ENCODE data around the gene RSPH10B. TPM values are rescaled to one million over a fixed set of nuclear protein-coding genes. Genes with fewer than 3 reads are reported as not detected.
"Not testable (repeated sequence)": the region's sequence is repeated elsewhere in the genome, so short reads cannot be mapped to it uniquely, and the experiment has no call there.

Gene RSPH10B
- total RNA-seq (2021; ENCODE audit: unreplicated experiment): not detected
- 0.04 and 0.16 TPM in 2 replicates for polyA plus RNA-seq (2012)
- percentile 9 among the genes with signal in this experiment for Bru-seq, nascent RNA
- percentile 23 among the genes with signal in this experiment for BruChase-seq, experiment 1, labeled RNA remaining after a 6-hour chase
- BruChase-seq, experiment 2, labeled RNA remaining after a 2-hour chase: percentile 13 among the genes with signal in this experiment
- long read RNA-seq: 0 reads

DNA sequence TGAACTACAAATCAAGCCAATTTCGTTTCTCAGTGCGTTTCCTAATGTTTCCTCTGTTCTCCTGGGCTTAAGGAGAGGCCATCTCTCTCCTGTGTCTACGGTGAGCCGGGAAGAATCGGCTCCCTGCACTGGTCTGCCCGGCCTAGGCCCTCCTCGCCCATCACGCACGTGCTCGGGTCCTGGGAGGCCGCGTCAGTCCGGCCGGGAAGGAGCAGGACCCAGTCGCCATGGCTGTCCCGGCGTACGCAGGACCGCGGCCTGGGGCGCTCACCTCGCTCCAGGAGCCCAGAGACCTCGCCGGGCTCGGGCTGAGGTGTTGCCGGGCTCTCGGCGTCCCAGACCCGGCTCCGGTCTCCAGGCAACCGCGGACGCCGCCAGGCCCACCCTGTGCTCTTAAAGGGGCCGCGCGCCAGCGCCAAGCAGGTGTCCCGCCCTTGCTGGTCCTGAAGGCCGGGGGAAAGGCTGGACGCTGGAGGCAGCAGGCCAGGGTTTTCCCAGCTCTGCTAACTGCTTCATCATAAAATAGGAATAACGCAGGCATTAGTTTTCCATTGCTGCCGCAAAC is at the start of gene RSPH10B:
Gene RSPH10B, minus strand, starts transcription at position 343 of the 565 bp plus-strand sequence. CDS start 3,573 bp downstream, outside the sequence.
- H3K27me3 ChIP-seq (ENCODE audit: insufficient read depth, low read length); H3K9me3 ChIP-seq (ENCODE audit: control insufficient read depth in 1 of 2, insufficient read depth in 1 of 2, low read depth in 1 of 2, low read length in 2 of 2); H3K36me3 ChIP-seq (ENCODE audit: control insufficient read depth in 1 of 2, insufficient read depth in 2 of 2, low read length in 2 of 2); DNase-seq (ENCODE audit: low read depth, low spot score); H3K9ac ChIP-seq (ENCODE audit: low read length); CTCF ChIA-PET; H2AFZ ChIP-seq (ENCODE audit: low read depth, low read length, poor library complexity, severe bottlenecking); H3K79me2 ChIP-seq (ENCODE audit: insufficient read depth, low read length); H3K4me3 ChIP-seq (replicated peaks in 1 of 2; ENCODE audit: low read depth in 1 of 2, low read length in 2 of 2); intact Hi-C loops (cut with micrococcal nuclease); POLR2A ChIA-PET; BruUV-seq (replicated peaks); H3K4me1 ChIP-seq (ENCODE audit: control insufficient read depth in 1 of 2, insufficient read depth in 2 of 2, low read length in 2 of 2); RAD21 ChIA-PET (ENCODE audit: low non-redundant PET in 1 of 2, low total read pairs in 2 of 2, uncharacterized antibody in 2 of 2, unreplicated experiment in 2 of 2); H3K9me2 ChIP-seq (ENCODE audit: insufficient read depth); H3K27ac ChIP-seq (ENCODE audit: low read depth, low read length); H3K4me2 ChIP-seq (ENCODE audit: low read length); H4K20me1 ChIP-seq (ENCODE audit: insufficient read depth): not testable (repeated sequence)
- ATAC-seq: 0 out of 2 replicates have a peak, but pooled peaks have one; percentile 26

DNA sequence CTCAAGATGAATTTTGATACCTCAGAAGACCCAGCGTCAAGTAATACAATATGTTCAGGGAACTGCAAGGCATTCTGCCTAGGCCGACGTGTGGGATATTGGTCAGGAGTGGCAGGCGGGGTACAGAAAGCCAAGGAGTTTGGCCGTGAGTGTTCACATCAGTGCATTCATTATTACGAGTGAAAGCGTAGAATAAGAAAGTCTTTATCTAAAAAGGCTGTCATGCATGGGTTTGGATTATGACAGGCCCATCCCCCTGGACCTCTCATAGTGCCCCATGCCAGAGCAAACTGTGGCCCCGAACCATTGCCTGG is 46.1 kb upstream of the RSPH10B start:
- H4K20me1 ChIP-seq (ENCODE audit: insufficient read depth): no peaks in the 10 kb centered on the region
- CTCF ChIA-PET: no interaction called here
- peaks cover 16% of the 10 kb centered on the region for H3K79me2 ChIP-seq (ENCODE audit: insufficient read depth, low read length)
- H3K4me3 ChIP-seq (replicated peaks in 1 of 2; ENCODE audit: low read depth in 1 of 2, low read length in 2 of 2): no peak overlapping the region
- RAD21 ChIA-PET (ENCODE audit: low non-redundant PET in 1 of 2, low total read pairs in 2 of 2, uncharacterized antibody in 2 of 2, unreplicated experiment in 2 of 2): no interaction called here
- no peaks in the 10 kb centered on the region for H3K9me3 ChIP-seq (ENCODE audit: control insufficient read depth in 1 of 2, insufficient read depth in 1 of 2, low read depth in 1 of 2, low read length in 2 of 2)
- no peak overlapping the region for H3K4me2 ChIP-seq (ENCODE audit: low read length)
- H3K9ac ChIP-seq (ENCODE audit: low read length): no peak overlapping the region
- peaks cover 21 to 50% of the 10 kb centered on the region in 2 experiments; a peak in 3 of 4 replicates for H3K36me3 ChIP-seq (ENCODE audit: control insufficient read depth in 1 of 2, insufficient read depth in 2 of 2, low read length in 2 of 2)
- no peak overlapping the region for H2AFZ ChIP-seq (ENCODE audit: low read depth, low read length, poor library complexity, severe bottlenecking)
- H3K27ac ChIP-seq (ENCODE audit: low read depth, low read length): peak overlapping the region; percentile 4; the same call in 1 of the 2 replicates
- peaks cover 15 to 21% of the 10 kb centered on the region in 2 experiments; a peak in 3 of 4 replicates for H3K4me1 ChIP-seq (ENCODE audit: control insufficient read depth in 1 of 2, insufficient read depth in 2 of 2, low read length in 2 of 2)
- POLR2A ChIA-PET: interaction anchor here (1.0 kb wide), 1 partner anchor 13 kb away, joined by 3 read pairs; no protein-coding TSS in a partner anchor
- BruUV-seq (replicated peaks): no TSS peak
- H3K27me3 ChIP-seq (ENCODE audit: insufficient read depth, low read length): no peaks in the 10 kb centered on the region
- intact Hi-C loops (cut with micrococcal nuclease): no loop called here
- H3K9me2 ChIP-seq (ENCODE audit: insufficient read depth): no peaks in the 10 kb centered on the region
- no peak for DNase-seq (ENCODE audit: low read depth, low spot score)
- ATAC-seq: no peak
- TF ChIP-seq SIN3A (IDR thresholded peaks at IDR 0.05; ENCODE audit: low read depth) (no peak), FOSL1 (IDR thresholded peaks at IDR 0.05; ENCODE audit: low read depth) (no peak), JUND (IDR thresholded peaks at IDR 0.05) (no peak), EZH2 (IDR thresholded peaks at IDR 0.05) (no peak), YY1 (IDR thresholded peaks at IDR 0.05; ENCODE audit: extremely low read depth, insufficient replicate concordance, low read depth, low read length) (no peak), ZNF274 (IDR thresholded peaks at IDR 0.05; ENCODE audit: low read depth, low read length) (no peak), ELF1 (IDR thresholded peaks at IDR 0.05; ENCODE audit: borderline replicate concordance, low read depth) (no peak)
- TF ChIP-seq, protein P1, sequence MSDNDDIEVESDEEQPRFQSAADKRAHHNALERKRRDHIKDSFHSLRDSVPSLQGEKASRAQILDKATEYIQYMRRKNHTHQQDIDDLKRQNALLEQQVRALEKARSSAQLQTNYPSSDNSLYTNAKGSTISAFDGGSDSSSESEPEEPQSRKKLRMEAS (IDR thresholded peaks at IDR 0.05): no peak
- TF ChIP-seq, protein P2, sequence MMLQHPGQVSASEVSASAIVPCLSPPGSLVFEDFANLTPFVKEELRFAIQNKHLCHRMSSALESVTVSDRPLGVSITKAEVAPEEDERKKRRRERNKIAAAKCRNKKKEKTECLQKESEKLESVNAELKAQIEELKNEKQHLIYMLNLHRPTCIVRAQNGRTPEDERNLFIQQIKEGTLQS (IDR thresholded peaks at IDR 0.05): no peak
